Astrocyte of the cerebellum (primary cell): ENCODE data around the gene CCNT2.

Source experiments
- DNase-seq: peaks from one replicate; pipeline ENCODE4 v3.0.0-alpha.2; 2011; ENCODE audit warnings: low read depth
- H3K4me3 ChIP-seq: 2 replicates; pipeline ENCODE4 v1.5.1; 2011; ENCODE audit warnings: mild to moderate bottlenecking, low read depth, low read length, moderate library complexity
- in situ Hi-C: cut with HindIII; loops from 2 replicates; pipeline ENCODE4 v1.10.0; 2017; ENCODE audit warnings: low sequenced_read_pairs
- TF ChIP-seq, protein P1 (sequence below): IDR thresholded peaks from 2 replicates; pipeline ENCODE4 v1.5.1; 2012; ENCODE audit warnings: low read length, low read depth, moderate library complexity, mild to moderate bottlenecking; ENCODE audit errors: missing control alignments

Gene CCNT2

DNA sequence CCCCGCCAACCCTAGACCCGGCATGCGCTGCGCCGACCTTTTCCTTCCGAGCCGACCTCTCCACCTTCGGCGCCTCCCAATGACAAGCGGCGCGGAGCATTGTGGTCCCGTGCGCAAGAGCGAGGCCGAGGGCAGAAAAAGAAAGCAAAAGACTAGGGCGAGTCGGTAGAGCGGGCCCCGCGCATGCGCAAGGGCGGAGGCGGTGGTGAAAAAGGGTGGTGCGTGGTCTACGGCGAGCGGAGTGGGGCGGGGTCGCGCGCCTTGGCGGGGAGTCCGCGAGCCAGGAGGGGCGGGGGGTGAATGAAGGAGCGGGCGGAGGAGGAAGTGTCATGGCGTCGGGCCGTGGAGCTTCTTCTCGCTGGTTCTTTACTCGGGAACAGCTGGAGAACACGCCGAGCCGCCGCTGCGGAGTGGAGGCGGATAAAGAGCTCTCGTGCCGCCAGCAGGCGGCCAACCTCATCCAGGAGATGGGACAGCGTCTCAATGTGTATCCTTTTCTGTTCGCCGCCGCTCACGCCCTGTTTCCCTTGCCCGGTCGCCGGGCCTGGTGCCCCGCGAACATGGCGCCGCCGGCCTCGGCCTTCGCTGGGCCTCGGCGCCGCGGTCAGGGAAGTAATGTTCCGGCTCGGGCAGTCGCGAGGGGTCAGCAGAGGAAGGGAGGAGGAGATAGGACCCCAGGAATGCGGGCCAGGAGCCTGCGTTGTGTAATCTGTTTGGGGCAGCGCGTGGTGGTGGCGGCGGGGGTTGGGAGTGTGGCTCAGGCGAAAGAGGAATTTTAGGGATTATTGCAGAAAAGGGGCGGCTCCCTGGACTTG is at the start of gene CCNT2:
Gene CCNT2 (plus strand): TSS at position 297 of the 815 bp plus-strand sequence. CDS start 33 bp downstream, at position 330.
- TF ChIP-seq, protein P1, sequence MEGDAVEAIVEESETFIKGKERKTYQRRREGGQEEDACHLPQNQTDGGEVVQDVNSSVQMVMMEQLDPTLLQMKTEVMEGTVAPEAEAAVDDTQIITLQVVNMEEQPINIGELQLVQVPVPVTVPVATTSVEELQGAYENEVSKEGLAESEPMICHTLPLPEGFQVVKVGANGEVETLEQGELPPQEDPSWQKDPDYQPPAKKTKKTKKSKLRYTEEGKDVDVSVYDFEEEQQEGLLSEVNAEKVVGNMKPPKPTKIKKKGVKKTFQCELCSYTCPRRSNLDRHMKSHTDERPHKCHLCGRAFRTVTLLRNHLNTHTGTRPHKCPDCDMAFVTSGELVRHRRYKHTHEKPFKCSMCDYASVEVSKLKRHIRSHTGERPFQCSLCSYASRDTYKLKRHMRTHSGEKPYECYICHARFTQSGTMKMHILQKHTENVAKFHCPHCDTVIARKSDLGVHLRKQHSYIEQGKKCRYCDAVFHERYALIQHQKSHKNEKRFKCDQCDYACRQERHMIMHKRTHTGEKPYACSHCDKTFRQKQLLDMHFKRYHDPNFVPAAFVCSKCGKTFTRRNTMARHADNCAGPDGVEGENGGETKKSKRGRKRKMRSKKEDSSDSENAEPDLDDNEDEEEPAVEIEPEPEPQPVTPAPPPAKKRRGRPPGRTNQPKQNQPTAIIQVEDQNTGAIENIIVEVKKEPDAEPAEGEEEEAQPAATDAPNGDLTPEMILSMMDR = no peak
- peak; percentile 98 for DNase-seq
- peak within 1 kb of the TSS; percentile 99 for H3K4me3 ChIP-seq
- in situ Hi-C loops = loop anchor here (25.0 kb wide), 1 partner anchor 456 kb away; no protein-coding TSS in a partner anchor

DNA sequence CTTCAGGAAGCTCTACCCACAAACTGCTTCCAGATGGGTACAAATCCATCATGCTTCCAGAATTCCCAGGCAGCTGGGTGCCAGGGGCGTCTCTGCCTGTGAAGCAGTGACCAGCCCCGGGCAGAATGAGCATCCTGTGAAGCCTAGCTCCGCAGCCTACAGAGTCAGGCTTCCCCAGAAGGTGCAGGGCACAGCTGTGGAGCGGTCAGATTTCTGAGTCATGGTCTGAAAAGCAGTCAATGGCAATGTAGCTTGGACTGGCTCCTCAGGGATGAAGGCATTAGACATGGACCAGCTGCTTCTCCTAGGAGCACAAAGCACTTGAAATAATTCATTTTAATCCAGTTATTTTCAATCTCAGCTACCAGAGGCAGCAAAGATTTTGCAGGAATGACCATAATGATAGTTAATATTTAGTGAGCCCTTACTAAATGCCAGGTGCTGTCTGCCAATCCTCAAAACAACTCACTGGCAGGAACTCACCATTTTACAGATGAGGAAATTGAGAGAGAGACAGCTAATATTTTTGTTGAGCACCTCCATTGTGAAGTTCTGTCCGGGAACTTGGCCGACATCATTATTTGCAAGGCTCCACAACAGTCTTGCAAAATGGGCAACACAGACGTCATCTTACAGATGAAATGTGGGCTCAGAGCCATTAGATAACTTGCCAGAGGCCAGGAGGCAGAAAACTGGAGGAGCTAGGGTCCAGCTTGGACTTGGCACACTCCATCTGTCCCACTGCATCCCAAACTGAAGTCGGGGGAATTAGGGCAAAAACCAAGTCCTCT is 48.5 kb upstream of the CCNT2 start:
- in situ Hi-C loops = no loop called here
- no peak for DNase-seq
- H3K4me3 ChIP-seq = no peak overlapping the region
- TF ChIP-seq, protein P1 = no peak

DNA sequence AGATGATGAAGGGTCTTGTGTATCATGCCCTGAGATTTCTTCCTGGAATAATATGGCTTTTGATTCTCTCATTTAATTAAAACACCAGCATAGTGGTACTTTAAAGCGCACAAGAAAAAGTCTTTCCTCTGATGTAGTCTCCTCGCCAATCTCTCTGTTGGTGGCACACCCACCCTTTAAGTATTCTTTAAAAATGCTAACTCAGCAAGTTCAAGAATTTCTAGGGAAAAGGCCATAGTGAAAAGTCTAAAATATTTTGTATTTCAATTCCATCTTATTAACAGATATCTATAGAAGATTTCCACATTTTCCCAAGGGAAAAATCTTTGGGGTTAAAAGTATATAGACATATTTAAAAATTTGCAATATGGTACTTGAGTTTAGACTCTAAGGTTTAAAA is 45.5 kb upstream of the CCNT2 start:
- DNase-seq = no peak
- in situ Hi-C loops = no loop called here
- TF ChIP-seq, protein P1 = no peak
- H3K4me3 ChIP-seq = no peak overlapping the region

DNA sequence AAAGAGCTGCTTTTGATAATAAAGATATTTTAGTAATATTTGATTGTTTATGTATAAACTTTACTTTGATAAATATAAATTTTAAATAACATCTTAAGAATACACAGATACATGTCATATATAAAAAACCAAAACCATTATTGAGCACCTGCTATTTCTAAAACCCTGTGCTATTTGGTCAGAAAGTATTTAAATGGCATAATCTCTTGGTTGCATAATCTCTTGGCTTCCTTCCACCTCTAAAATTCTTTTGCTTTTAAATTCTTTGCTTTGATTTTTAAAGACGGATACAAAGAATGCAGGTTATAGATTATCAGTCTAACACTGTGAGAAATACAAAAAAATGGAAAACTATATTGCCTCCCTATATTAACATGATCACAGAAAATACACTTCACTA is 43.3 kb upstream of the CCNT2 start:
- no peak for DNase-seq
- in situ Hi-C loops = no loop called here
- TF ChIP-seq, protein P1 = no peak
- H3K4me3 ChIP-seq = no peak overlapping the region

DNA sequence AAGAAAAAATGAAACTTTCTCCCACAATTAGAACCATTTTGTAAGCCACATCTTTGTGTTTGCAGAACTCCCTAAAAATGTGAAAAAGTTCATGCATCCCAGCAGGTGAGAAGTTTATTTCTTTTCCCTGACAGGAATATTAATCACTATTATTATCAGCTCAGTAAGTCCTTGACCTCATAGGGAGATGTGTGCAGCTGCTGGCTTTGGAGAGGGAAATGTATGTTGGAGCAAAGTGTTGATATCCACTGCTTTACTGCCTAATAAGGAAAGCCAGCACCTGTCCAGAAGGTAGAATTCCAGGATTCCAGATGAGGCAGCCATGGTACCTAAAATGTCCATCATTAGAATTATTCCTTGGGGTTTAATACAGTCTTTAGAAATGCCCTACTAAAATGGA is 35.8 kb upstream of the CCNT2 start:
- TF ChIP-seq, protein P1 = no peak
- no peak overlapping the region for H3K4me3 ChIP-seq
- no peak for DNase-seq
- in situ Hi-C loops = no loop called here

DNA sequence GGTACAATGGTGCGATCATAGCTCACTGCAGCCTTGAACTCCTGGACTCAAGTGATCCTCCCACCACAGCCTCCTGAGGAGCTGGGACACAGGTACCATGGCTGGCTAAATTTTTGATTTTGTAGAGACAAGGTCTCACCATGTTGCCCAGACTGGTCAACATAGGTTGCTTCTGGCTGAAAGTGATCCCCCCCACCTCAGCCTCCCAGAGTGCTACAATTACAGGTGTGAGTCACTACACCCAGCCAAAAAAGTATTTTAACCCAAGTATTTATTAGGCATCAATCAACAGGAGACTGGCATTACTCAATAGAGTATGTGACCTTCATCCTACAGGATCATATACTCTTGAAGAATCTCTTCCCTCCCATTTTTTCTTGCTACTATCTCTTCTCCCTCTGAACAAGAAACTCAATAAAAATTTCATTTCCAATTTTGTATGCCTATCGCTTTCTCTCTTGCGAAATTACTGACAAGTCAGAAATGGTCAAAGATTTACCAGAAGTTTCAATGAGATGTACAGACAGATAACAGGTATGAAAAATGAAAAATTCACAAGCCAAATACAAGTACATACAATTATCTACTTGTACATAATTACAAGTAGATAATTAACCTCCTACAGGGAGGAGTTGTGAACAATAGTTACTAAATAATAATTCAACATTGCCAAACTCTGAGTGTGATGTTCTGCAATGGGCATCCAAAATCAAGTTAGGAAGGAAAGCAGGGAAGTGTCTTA is 34.9 kb upstream of the CCNT2 start:
- DNase-seq = no peak
- TF ChIP-seq, protein P1 = no peak
- no peak overlapping the region for H3K4me3 ChIP-seq
- in situ Hi-C loops = no loop called here
